ENCODE measurements around the gene MED12L. TPM values are rescaled to one million over a fixed set of nuclear protein-coding genes. Genes with fewer than 3 reads are reported as not detected.

The MED12L gene
- total and polyA plus RNA-seq, 9 of the 15 experiments (the other 6 are each of a cell fraction or from before 2014, with no cell fraction given), result not detected

GRCh38 chr3:151210676-151211381 is 125.4 kb downstream of the MED12L start:
- no peak overlapping the region for H3K9ac ChIP-seq (ENCODE audit: insufficient read depth in 1 of 2, low read depth in 2 of 2, low read length in 2 of 2)
- no peak for TF ChIP-seq BRD9 (IDR thresholded peaks at IDR 0.05; ENCODE audit: low read depth, partially characterized antibody)
- no peak for TF ChIP-seq HDAC6 (IDR thresholded peaks at IDR 0.05; ENCODE audit: low read depth, low read length)
- no peak for TF ChIP-seq FOXK2 (conservative IDR thresholded peaks at IDR 0.05 in 1 of 2, IDR thresholded peaks at IDR 0.05 in 1 of 2; ENCODE audit: low read depth in 2 of 2)
- intact Hi-C loops (cut with micrococcal nuclease) (no loop called here), in situ Hi-C loops (cut with MboI) (no loop called here)
- FAIRE-seq (no peak), DNase-seq (ENCODE audit: extremely low read depth in 1 of 4, low spot score in 3 of 4) (no peak), ATAC-seq (no peak)
- no TSS peak for BruUV-seq (replicated peaks)
- no peak overlapping the region for H3K27ac ChIP-seq (ENCODE audit: extremely low read depth, low read depth, low read length)
- H4K20me1 ChIP-seq (replicated peaks; ENCODE audit: control insufficient read depth, insufficient read depth, low read length), result no peaks in the 10 kb centered on the region
- H3K9me3 ChIP-seq (replicated peaks; ENCODE audit: control insufficient read depth, insufficient read depth, low read depth, low read length), result no peaks in the 10 kb centered on the region
- H3K36me3 ChIP-seq (ENCODE audit: control insufficient read depth, insufficient read depth, low read length), result no peaks in the 10 kb centered on the region
- 0% methylated on average over 4 of the region's 4 CpGs for WGBS (ENCODE audit: insufficient coverage, low coverage, missing lambda C conversion rate)
- no peak overlapping the region for H3K4me2 ChIP-seq (ENCODE audit: insufficient read depth, low read length)
- H3K9me1 ChIP-seq (ENCODE audit: control insufficient read depth, insufficient read depth, low read length), result no peaks in the 10 kb centered on the region
- no peaks in the 10 kb centered on the region for H3K79me2 ChIP-seq (ENCODE audit: control insufficient read depth, insufficient read depth, low read length)
- H3K4me1 ChIP-seq (replicated peaks in 1 of 2; ENCODE audit: control insufficient read depth in 2 of 2, insufficient read depth in 2 of 2, low read length in 2 of 2), result no peaks in the 10 kb centered on the region
- POLR2A ChIA-PET, result no interaction called here
- H3K27me3 ChIP-seq (ENCODE audit: control insufficient read depth in 2 of 2, insufficient read depth in 2 of 2, low read length in 2 of 2), result no peaks in the 10 kb centered on the region; a peak in 1 of 5 replicates
- no peak overlapping the region for H3K4me3 ChIP-seq
- CTCF ChIA-PET (ENCODE audit: low intra/inter-chr PET ratio), result no interaction called here
- H2AFZ ChIP-seq (ENCODE audit: low read depth, low read length), result no peak overlapping the region

- Histone ChIP-seq H3K4me1 (replicated peaks in 1 of 2; ENCODE audit: control insufficient read depth in 2 of 2, insufficient read depth in 2 of 2, low read length in 2 of 2) (no peaks in the 10 kb centered on the region), H3K9ac (ENCODE audit: insufficient read depth in 1 of 2, low read depth in 2 of 2, low read length in 2 of 2) (no peak overlapping the region), H4K20me1 (replicated peaks; ENCODE audit: control insufficient read depth, insufficient read depth, low read length) (no peaks in the 10 kb centered on the region), H3K9me3 (replicated peaks; ENCODE audit: control insufficient read depth, insufficient read depth, low read depth, low read length) (no peaks in the 10 kb centered on the region), H3K36me3 (ENCODE audit: control insufficient read depth, insufficient read depth, low read length) (no peaks in the 10 kb centered on the region), H3K4me3 (no peak overlapping the region), H3K27ac (ENCODE audit: extremely low read depth, low read depth, low read length) (no peak overlapping the region), H3K27me3 (ENCODE audit: control insufficient read depth in 2 of 2, insufficient read depth in 2 of 2, low read length in 2 of 2) (no peaks in the 10 kb centered on the region; a peak in 1 of 5 replicates), H3K79me2 (ENCODE audit: control insufficient read depth, insufficient read depth, low read length) (no peaks in the 10 kb centered on the region), H2AFZ (ENCODE audit: low read depth, low read length) (no peak overlapping the region), H3K9me1 (ENCODE audit: control insufficient read depth, insufficient read depth, low read length) (no peaks in the 10 kb centered on the region), H3K4me2 (ENCODE audit: insufficient read depth, low read length) (no peak overlapping the region)
- intact Hi-C loops (cut with micrococcal nuclease), result no loop called here
- 6% methylated on average over 4 of the region's 4 CpGs for WGBS (ENCODE audit: insufficient coverage, low coverage, missing lambda C conversion rate)
- in situ Hi-C loops (cut with MboI), result no loop called here
- no peak for TF ChIP-seq GATA2 (CRISPR knock-in tag; IDR thresholded peaks at IDR 0.05)
- CTCF ChIA-PET (ENCODE audit: low intra/inter-chr PET ratio), result no interaction called here
- POLR2A ChIA-PET, result no interaction called here
- ATAC-seq (no peak), DNase-seq (ENCODE audit: extremely low read depth in 1 of 4, low spot score in 3 of 4) (no peak), FAIRE-seq (no peak)
- BruUV-seq (replicated peaks), result no TSS peak
Measured at GRCh38 chr3:151213151-151213550, 127.7 kb downstream of the MED12L start.

Measured in K562 (cell line).